Measurements from ENCODE around the gene DBN1. TPM values are rescaled to one million over a fixed set of nuclear protein-coding genes. Genes with fewer than 3 reads are reported as not detected.

Gene DBN1
- total and polyA plus RNA-seq, 9 of the 15 experiments (the other 6 are each of a cell fraction or from before 2014, with no cell fraction given), result 0.25 to 87.2 (median 27.9) TPM

GRCh38 chr5:177425801-177426565 lies 47.5 kb downstream of the DBN1 start (continued):
- TF ChIP-seq E2F5 (CRISPR knock-in tag; IDR thresholded peaks at IDR 0.05), result no peak
- TF ChIP-seq ZNF232 (CRISPR knock-in tag; IDR thresholded peaks at IDR 0.05), result no peak
- TF ChIP-seq PHF20 (IDR thresholded peaks at IDR 0.05; ENCODE audit: partially characterized antibody), result peak; percentile 62
- TF ChIP-seq TRIM28 (IDR thresholded peaks at IDR 0.05), result no peak
- TF ChIP-seq CBX5 (IDR thresholded peaks at IDR 0.05; ENCODE audit: borderline replicate concordance, low read depth), result no peak
- TF ChIP-seq BRF1 (IDR thresholded peaks at IDR 0.05; ENCODE audit: borderline replicate concordance, extremely low read depth, insufficient read length), result no peak
- no peak for TF ChIP-seq RBM14 (IDR thresholded peaks at IDR 0.05; ENCODE audit: borderline replicate concordance, insufficient read depth, low read depth, low read length)
- peak; percentile 68; the same call in 1 of the 2 replicates for TF ChIP-seq ZBTB12 (CRISPR knock-in tag; IDR thresholded peaks at IDR 0.05)
- no peak; the same call in 1 of the 2 replicates for TF ChIP-seq MYBL2 (IDR thresholded peaks at IDR 0.05; ENCODE audit: low read depth)
- TF ChIP-seq MYBL2 (CRISPR knock-in tag; IDR thresholded peaks at IDR 0.05; ENCODE audit: borderline replicate concordance), result no peak
- TF ChIP-seq CCNT2 (IDR thresholded peaks at IDR 0.05; ENCODE audit: borderline replicate concordance, extremely low read depth, insufficient read length, low read depth, low read length), result peak; percentile 86
- TF ChIP-seq U2AF2 (optimal IDR thresholded peaks at IDR 0.05; ENCODE audit: low read depth, low read length), result no peak
- TF ChIP-seq CTCFL (IDR thresholded peaks at IDR 0.05; ENCODE audit: borderline replicate concordance, insufficient read depth, low read depth, low read length, poor library complexity, severe bottlenecking), result no peak
- TF ChIP-seq BHLHE40 (IDR thresholded peaks at IDR 0.05; ENCODE audit: low read length), result no peak; the same call in 1 of the 2 replicates
- no peak for TF ChIP-seq ZNF354B (CRISPR knock-in tag; IDR thresholded peaks at IDR 0.05)
- TF ChIP-seq STAG1 (CRISPR knock-in tag; IDR thresholded peaks at IDR 0.05; ENCODE audit: borderline replicate concordance), result no peak
- TF ChIP-seq CREB5 (CRISPR knock-in tag; IDR thresholded peaks at IDR 0.05), result no peak
- no peak for TF ChIP-seq ZNF134 (CRISPR knock-in tag; conservative IDR thresholded peaks at IDR 0.05)
- TF ChIP-seq ZNF224 (CRISPR knock-in tag; IDR thresholded peaks at IDR 0.05), result no peak
- TF ChIP-seq E2F3 (CRISPR knock-in tag; IDR thresholded peaks at IDR 0.05), result no peak
- no peak for TF ChIP-seq DDX20 (tag; IDR thresholded peaks at IDR 0.05; ENCODE audit: low read depth)

Measured in K562 (cell line).